H9 (cell line): Measurements from ENCODE around the gene ERCC2. TPM values are rescaled to one million over a fixed set of nuclear protein-coding genes. Genes with fewer than 3 reads are reported as not detected.

Source experiments
- DNase-seq: peaks from one replicate; pipeline ENCODE4 v3.0.0-alpha.2; 2017
- H2AFZ ChIP-seq: one replicate; pipeline ENCODE4 v1.6.1; 2013; ENCODE audit warnings: mild to moderate bottlenecking, low read length, control low read depth, moderate library complexity
- H2AK5ac ChIP-seq: 2 replicates; pipeline ENCODE4 v1.6.1; 2013; ENCODE audit warnings: low read length, control low read depth, mixed read lengths; ENCODE audit not compliant: insufficient read length
- H2BK120ac ChIP-seq: one replicate; pipeline ENCODE4 v1.6.1; 2013; ENCODE audit warnings: low read depth, mild to moderate bottlenecking, low read length, control low read depth, inconsistent platforms; ENCODE audit not compliant: poor library complexity, severe bottlenecking
- H2BK12ac ChIP-seq: 2 replicates; pipeline ENCODE4 v1.6.1; 2013; ENCODE audit warnings: low read length, control low read depth, mixed read lengths, low read depth; ENCODE audit not compliant: insufficient read length
- H2BK15ac ChIP-seq: 2 replicates; pipeline ENCODE4 v1.6.1; 2013; ENCODE audit warnings: low read depth, low read length, control low read depth
- H2BK20ac ChIP-seq: one replicate; pipeline ENCODE4 v1.6.1; 2013; ENCODE audit warnings: low read depth, mild to moderate bottlenecking, low read length, control low read depth, inconsistent platforms; ENCODE audit not compliant: poor library complexity, severe bottlenecking
- H2BK5ac ChIP-seq: 2 replicates; pipeline ENCODE4 v1.6.1; 2013; ENCODE audit warnings: low read length, control low read depth, mixed read lengths; ENCODE audit not compliant: insufficient read length
- H3K14ac ChIP-seq: 2 replicates; pipeline ENCODE4 v1.6.1; 2013; ENCODE audit warnings: low read length, control low read depth; ENCODE audit not compliant: insufficient read depth
- H3K18ac ChIP-seq: 2 replicates; pipeline ENCODE4 v1.6.1; 2013; ENCODE audit warnings: low read depth, mild to moderate bottlenecking, mixed read lengths, low read length, control low read depth; ENCODE audit not compliant: insufficient read length
- H3K23ac ChIP-seq: 2 replicates; pipeline ENCODE4 v1.6.1; 2013; ENCODE audit warnings: low read length, control low read depth, mixed read lengths, low read depth; ENCODE audit not compliant: insufficient read length
- H3K23me2 ChIP-seq: 2 replicates; pipeline ENCODE4 v1.6.1; 2013; ENCODE audit warnings: low read depth, mild to moderate bottlenecking, mixed read lengths, low read length, control low read depth; ENCODE audit not compliant: insufficient read length, poor library complexity, severe bottlenecking
- H3K27ac ChIP-seq: 2 replicates; pipeline ENCODE4 v1.5.1; 2013; ENCODE audit warnings: low read length, control low read depth, mixed read lengths, low read depth; ENCODE audit not compliant: insufficient read length
- H3K27me3 ChIP-seq: 2 replicates; pipeline ENCODE4 v1.6.1; 2013; ENCODE audit warnings: low read length, control low read depth, inconsistent platforms; ENCODE audit not compliant: insufficient read depth
- H3K4ac ChIP-seq: 2 replicates; pipeline ENCODE4 v1.6.1; 2013; ENCODE audit warnings: low read depth, mild to moderate bottlenecking, control low read depth, inconsistent platforms, low read length, moderate library complexity
- H3K4me1 ChIP-seq: 2 replicates; pipeline ENCODE4 v1.6.1; 2013; ENCODE audit warnings: low read length, control low read depth, inconsistent platforms; ENCODE audit not compliant: insufficient read depth
- H3K4me2 ChIP-seq: 2 replicates; pipeline ENCODE4 v1.6.1; 2013; ENCODE audit warnings: low read length, control low read depth, mixed read lengths; ENCODE audit not compliant: insufficient read length, insufficient read depth
- H3K56ac ChIP-seq: 2 replicates; pipeline ENCODE4 v1.6.1; 2013; ENCODE audit warnings: low read depth, mild to moderate bottlenecking, mixed read lengths, low read length, control low read depth; ENCODE audit not compliant: insufficient read length
- H3K79me1 ChIP-seq: 2 replicates; pipeline ENCODE4 v1.6.1; 2013; ENCODE audit warnings: low read depth, mild to moderate bottlenecking, moderate library complexity, low read length, control low read depth, inconsistent platforms; ENCODE audit not compliant: insufficient read depth, poor library complexity, severe bottlenecking
- H3K79me2 ChIP-seq: 2 replicates; pipeline ENCODE4 v1.6.1; 2013; ENCODE audit warnings: low read length, control low read depth, inconsistent platforms; ENCODE audit not compliant: insufficient read depth
- H3K9ac ChIP-seq: 2 replicates; pipeline ENCODE4 v1.6.1; 2013; ENCODE audit warnings: low read length, control low read depth, mixed read lengths; ENCODE audit not compliant: insufficient read length; ENCODE audit errors: extremely low read depth
- H3K9me3 ChIP-seq: one replicate; pipeline ENCODE4 v1.6.1; 2013; ENCODE audit warnings: low read depth, low read length, inconsistent platforms; ENCODE audit not compliant: control insufficient read depth
- H3T11ph ChIP-seq: one replicate; pipeline ENCODE4 v1.6.1; 2013; ENCODE audit warnings: mild to moderate bottlenecking, low read length, control low read depth, inconsistent platforms
- H4K20me1 ChIP-seq: one replicate; pipeline ENCODE4 v1.6.1; 2013; ENCODE audit not compliant: control insufficient read depth, insufficient read length, insufficient read depth
- H4K5ac ChIP-seq: 2 replicates; pipeline ENCODE4 v1.6.1; 2013; ENCODE audit warnings: low read depth, mild to moderate bottlenecking, mixed read lengths, low read length, control low read depth; ENCODE audit not compliant: insufficient read length
- H4K8ac ChIP-seq: replicated peaks from 2 replicates; pipeline ENCODE4 v1.6.1; 2013; ENCODE audit warnings: low read length, control low read depth, mixed read lengths, low read depth; ENCODE audit not compliant: insufficient read length
- H4K91ac ChIP-seq: 2 replicates; pipeline ENCODE4 v1.6.1; 2013; ENCODE audit warnings: low read depth, mild to moderate bottlenecking, moderate library complexity, mixed read lengths, low read length, control low read depth; ENCODE audit not compliant: insufficient read length
- H3K27ac Mint-ChIP-seq, 3 experiments: 2 replicates in 2 of 3; 3 replicates in 1 of 3; pipeline ENCODE4 v1.8.0; 2020 to 2021; ENCODE audit warnings: mixed read lengths in 3 of 3, mild to moderate bottlenecking in 1 of 3, moderate library complexity in 1 of 3
- H3K27me3 Mint-ChIP-seq: 2 replicates; pipeline ENCODE4 v1.8.0; 2021; ENCODE audit warnings: low read depth, mild to moderate bottlenecking, moderate library complexity, mixed read lengths
- H3K36me3 Mint-ChIP-seq, 3 experiments: 2 replicates in 2 of 3; 3 replicates in 1 of 3; pipeline ENCODE4 v1.8.0; 2020 to 2021; ENCODE audit warnings: low read depth in 3 of 3, mixed read lengths in 3 of 3; ENCODE audit not compliant: insufficient read depth in 1 of 3
- H3K4me1 Mint-ChIP-seq, 2 experiments: 2 replicates each; pipeline ENCODE4 v1.8.0; 2020; ENCODE audit warnings: mixed read lengths in 2 of 2
- H3K4me3 Mint-ChIP-seq, 2 experiments: 2 replicates in 1 of 2; 3 replicates in 1 of 2; pipeline ENCODE4 v1.8.0; 2020 to 2021; ENCODE audit warnings: mild to moderate bottlenecking in 2 of 2, mixed read lengths in 2 of 2, moderate library complexity in 1 of 2
- H3K9me3 Mint-ChIP-seq, 2 experiments: 2 replicates in 1 of 2; 3 replicates in 1 of 2; pipeline ENCODE4 v1.8.0; 2020; ENCODE audit warnings: mild to moderate bottlenecking in 2 of 2, mixed read lengths in 2 of 2, moderate library complexity in 1 of 2
- WGBS: extraction: QIAGEN DNeasy Blood & Tissue Kit; methylation state at CpG from one replicate; pipeline ENCODE4 v1.1.7; 2013; ENCODE audit warnings: missing lambda C conversion rate, low lambda C conversion rate, mixed read lengths; ENCODE audit not compliant: insufficient read length; ENCODE audit errors: extremely low coverage; 5-methylcytosine and 5-hydroxymethylcytosine counted together
- total RNA-seq: library from RNA; stranded (reverse); gene quantifications from 2 replicates; pipeline ENCODE4 v1.2.1, GENCODE V29; 2021
- TF ChIP-seq, protein P1 (sequence below): fragments of 200-600 bp; sonication (generic); conservative IDR thresholded peaks from 3 replicates; pipeline ENCODE4 v1.8.0; 2021; ENCODE audit warnings: antibody characterized with exemption, mild to moderate bottlenecking

The ERCC2 gene
- total RNA-seq, 1 experiment from 2014 or later = 98.7 TPM

DNA sequence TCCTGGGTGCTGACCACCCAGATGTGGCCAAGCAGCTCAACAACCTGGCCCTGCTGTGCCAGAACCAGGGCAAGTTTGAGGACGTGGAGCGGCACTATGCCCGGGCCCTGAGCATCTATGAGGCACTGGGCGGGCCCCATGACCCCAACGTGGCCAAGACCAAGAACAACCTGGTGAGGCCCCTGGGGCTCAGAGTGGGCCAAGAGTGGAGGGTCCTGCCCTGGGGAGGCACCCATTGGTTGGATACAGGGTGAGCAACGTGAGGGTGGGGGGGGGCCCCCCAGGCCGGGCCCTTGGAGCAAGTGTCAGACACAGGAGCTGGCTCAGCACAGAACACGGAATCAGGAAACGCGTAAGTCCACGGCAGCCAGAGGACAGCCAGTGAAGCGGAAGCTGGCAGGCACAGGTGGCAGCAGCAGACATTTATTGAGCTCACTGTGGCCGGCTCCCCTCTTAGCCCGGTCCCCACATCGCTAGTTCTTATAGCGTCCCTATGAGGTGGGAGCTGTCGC is 20.9 kb downstream of the ERCC2 start:
- Histone ChIP-seq H3K23me2 (no peaks in the 10 kb centered on the region), H3K4me1 (no peaks in the 10 kb centered on the region), H2BK120ac (no peak overlapping the region), H4K91ac (no peak overlapping the region), H4K8ac (no peak overlapping the region), H3K79me2 (no peaks in the 10 kb centered on the region), H3K4ac (no peak overlapping the region), H3K14ac (no peak overlapping the region), H2BK12ac (no peak overlapping the region), H3K56ac (no peak overlapping the region), H3K27me3 (no peaks in the 10 kb centered on the region), H4K20me1 (peaks cover 2% of the 10 kb centered on the region), H3T11ph (no peak overlapping the region), H3K23ac (no peak overlapping the region), H3K18ac (no peak overlapping the region), H2BK15ac (no peak overlapping the region), H3K4me2 (no peak overlapping the region), H2BK20ac (no peak overlapping the region), H3K27ac (no peak overlapping the region), H3K79me1 (no peaks in the 10 kb centered on the region), H3K9ac (no peak overlapping the region), H2BK5ac (no peak overlapping the region), H2AK5ac (no peak overlapping the region), H4K5ac (no peak overlapping the region), H3K9me3 (no peaks in the 10 kb centered on the region), H2AFZ (no peak overlapping the region)
- Mint-ChIP-seq H3K9me3 (no peaks in the 10 kb centered on the region), H3K4me3 (no peak overlapping the region), H3K27me3 (peaks cover 2% of the 10 kb centered on the region; the same call in 1 of the 2 replicates), H3K27ac (no peak overlapping the region), H3K4me1 (peaks cover 8 to 20% of the 10 kb centered on the region in 2 experiments; a peak in 3 of 4 replicates), H3K36me3 (peaks cover 23 to 56% (median 49%) of the 10 kb centered on the region in 3 experiments; a peak in 6 of 7 replicates)
- no peak for DNase-seq
- WGBS = no CpG with 5 or more reads among the region's 17 CpGs
- TF ChIP-seq, protein P1, sequence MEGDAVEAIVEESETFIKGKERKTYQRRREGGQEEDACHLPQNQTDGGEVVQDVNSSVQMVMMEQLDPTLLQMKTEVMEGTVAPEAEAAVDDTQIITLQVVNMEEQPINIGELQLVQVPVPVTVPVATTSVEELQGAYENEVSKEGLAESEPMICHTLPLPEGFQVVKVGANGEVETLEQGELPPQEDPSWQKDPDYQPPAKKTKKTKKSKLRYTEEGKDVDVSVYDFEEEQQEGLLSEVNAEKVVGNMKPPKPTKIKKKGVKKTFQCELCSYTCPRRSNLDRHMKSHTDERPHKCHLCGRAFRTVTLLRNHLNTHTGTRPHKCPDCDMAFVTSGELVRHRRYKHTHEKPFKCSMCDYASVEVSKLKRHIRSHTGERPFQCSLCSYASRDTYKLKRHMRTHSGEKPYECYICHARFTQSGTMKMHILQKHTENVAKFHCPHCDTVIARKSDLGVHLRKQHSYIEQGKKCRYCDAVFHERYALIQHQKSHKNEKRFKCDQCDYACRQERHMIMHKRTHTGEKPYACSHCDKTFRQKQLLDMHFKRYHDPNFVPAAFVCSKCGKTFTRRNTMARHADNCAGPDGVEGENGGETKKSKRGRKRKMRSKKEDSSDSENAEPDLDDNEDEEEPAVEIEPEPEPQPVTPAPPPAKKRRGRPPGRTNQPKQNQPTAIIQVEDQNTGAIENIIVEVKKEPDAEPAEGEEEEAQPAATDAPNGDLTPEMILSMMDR = no peak
